Liver (tissue), 9 donors: Measurements from ENCODE around the gene ZNF710. TPM values are rescaled to one million over a fixed set of nuclear protein-coding genes. Genes with fewer than 3 reads are reported as not detected.
A peak's percentile ranks its signal among the peaks of the same experiment; 100 is the strongest.

ENCODE experiments used
- DNase-seq: peaks from one replicate; pipeline ENCODE4 v3.0.0-alpha.2; 2017; ENCODE audit warnings: low spot score
- H3K27ac ChIP-seq, 2 donors: one replicate each; pipeline ENCODE4 v1.7.0; 2013; ENCODE audit warnings: inconsistent platforms in 2 of 2, low read length in 2 of 2, control low read depth in 1 of 2, low read depth in 1 of 2, mild to moderate bottlenecking in 1 of 2
- H3K27me3 ChIP-seq, 4 donors: one replicate each; pipeline versions ENCODE4 v1.6.1 to v1.7.0; 2013; ENCODE audit warnings: low read length in 3 of 4, inconsistent platforms in 1 of 4, mild to moderate bottlenecking in 1 of 4, moderate library complexity in 1 of 4; ENCODE audit not compliant: control insufficient read depth in 4 of 4, insufficient read depth in 4 of 4
- H3K36me3 ChIP-seq, 4 donors: one replicate each; pipeline versions ENCODE4 v1.6.1 to v1.7.0; 2013; ENCODE audit warnings: low read length in 3 of 4, mild to moderate bottlenecking in 3 of 4, low read depth in 1 of 4, moderate library complexity in 1 of 4; ENCODE audit not compliant: control insufficient read depth in 4 of 4, insufficient read depth in 3 of 4
- H3K4me1 ChIP-seq, 4 donors: one replicate each; pipeline versions ENCODE4 v1.6.1 to v1.7.0; 2013; ENCODE audit warnings: low read length in 3 of 4, mild to moderate bottlenecking in 3 of 4, moderate library complexity in 1 of 4; ENCODE audit not compliant: control insufficient read depth in 4 of 4, insufficient read depth in 4 of 4
- H3K4me3 ChIP-seq, 3 donors: one replicate each; pipeline versions ENCODE4 v1.6.1 to v1.7.0; 2013; ENCODE audit warnings: low read length in 3 of 3, control low read depth in 1 of 3, low read depth in 1 of 3, mild to moderate bottlenecking in 1 of 3
- H3K9ac ChIP-seq, 2 donors: one replicate each; pipeline ENCODE4 v1.7.0; 2013; ENCODE audit warnings: low read length in 2 of 2, mild to moderate bottlenecking in 2 of 2, moderate library complexity in 2 of 2, control low read depth in 1 of 2, low read depth in 1 of 2
- H3K9me3 ChIP-seq, 4 donors: one replicate each; pipeline versions ENCODE4 v1.6.1 to v1.7.0; 2013; ENCODE audit warnings: low read length in 3 of 4; ENCODE audit not compliant: control insufficient read depth in 4 of 4
- EGR1 ChIP-seq, 2 donors: IDR thresholded peaks; 2 replicates each; pipeline ENCODE4 v1.6.1; 2016 to 2018; ENCODE audit warnings: antibody characterized with exemption in 2 of 2, low read depth in 2 of 2
- FOXA1 ChIP-seq: IDR thresholded peaks from 2 replicates; pipeline ENCODE4 v1.6.1; 2016; ENCODE audit warnings: antibody characterized with exemption
- FOXA2 ChIP-seq: IDR thresholded peaks from 2 replicates; pipeline ENCODE4 v1.6.1; 2016; ENCODE audit warnings: antibody characterized with exemption
- GABPA ChIP-seq, 2 donors: IDR thresholded peaks in 1 of 2; conservative IDR thresholded peaks in 1 of 2; 2 replicates each; pipeline ENCODE4 v1.6.1; 2016; ENCODE audit warnings: antibody characterized with exemption in 2 of 2, mild to moderate bottlenecking in 1 of 2, moderate library complexity in 1 of 2
- HNF4A ChIP-seq, 2 donors: conservative IDR thresholded peaks; 2 replicates each; pipeline ENCODE4 v1.6.1; 2016; ENCODE audit warnings: antibody characterized with exemption in 2 of 2, mild to moderate bottlenecking in 2 of 2
- HNF4G ChIP-seq: IDR thresholded peaks from 2 replicates; pipeline ENCODE4 v1.6.1; 2016; ENCODE audit warnings: antibody characterized with exemption
- JUND ChIP-seq, 2 donors: IDR thresholded peaks; 2 replicates each; pipeline ENCODE4 v1.6.1; 2016; ENCODE audit warnings: antibody characterized with exemption in 2 of 2
- MAX ChIP-seq: IDR thresholded peaks from 2 replicates; pipeline ENCODE4 v1.6.1; 2016; ENCODE audit warnings: antibody characterized with exemption
- NR2F2 ChIP-seq: IDR thresholded peaks from 2 replicates; pipeline ENCODE4 v1.6.1; 2016; ENCODE audit warnings: antibody characterized with exemption
- RAD21 ChIP-seq, 2 donors: IDR thresholded peaks; 2 replicates each; pipeline ENCODE4 v1.6.1; 2016; ENCODE audit warnings: antibody characterized with exemption in 2 of 2, mild to moderate bottlenecking in 2 of 2
- REST ChIP-seq: IDR thresholded peaks from 2 replicates; pipeline ENCODE4 v1.6.1; 2016; ENCODE audit warnings: antibody characterized with exemption, mild to moderate bottlenecking
- YY1 ChIP-seq: IDR thresholded peaks from 2 replicates; pipeline ENCODE4 v1.6.1; 2016; ENCODE audit warnings: antibody characterized with exemption, mild to moderate bottlenecking
- WGBS: extraction: QIAGEN DNeasy Blood & Tissue Kit; methylation state at CpG from one replicate; pipeline ENCODE4 v1.1.7; 2013; 5-methylcytosine and 5-hydroxymethylcytosine counted together
- polyA plus RNA-seq, 2 donors: library from polyadenylated mRNA; stranded (reverse) in 1 of 2; unstranded in 1 of 2; fragments of 200-250 nt in 1 of 2; fragments of >200 nt in 1 of 2; fragmentation: Nextera tagmentation in 1 of 2; extraction: Ambion mirVana in 1 of 2; gene quantifications; one replicate each; pipeline versions ENCODE4 v1.2.1 to v1.2.3, GENCODE V29; 2013 to 2015
- total RNA-seq, 2 donors: library from RNA; depleted of rRNA; stranded (reverse); fragments of >200 nt; gene quantifications; one replicate each; pipeline ENCODE4 v1.2.3, GENCODE V29; 2014
- TF ChIP-seq, protein P1 (sequence below): fragments of 150-350 bp; IDR thresholded peaks from 2 replicates; pipeline ENCODE4 v1.5.1; 2017; ENCODE audit warnings: improper control_type of control experiment, low read depth, low read length; ENCODE audit not compliant: missing input control
- TF ChIP-seq, protein P2 (sequence below): IDR thresholded peaks from 2 replicates; pipeline ENCODE4 v1.6.1; 2016; ENCODE audit warnings: antibody characterized with exemption
- TF ChIP-seq, protein P3 (sequence below): IDR thresholded peaks from 2 replicates; pipeline ENCODE4 v1.6.1; 2016; ENCODE audit warnings: antibody characterized with exemption
- donor health status: healthy.
- donor health status: healthy.
- donor health status: healthy.
- donor health status: healthy.
- donor health status: healthy.

Gene ZNF710
- total and polyA plus RNA-seq, 4 donors = 1.9 to 15.3 (median 5.4) TPM

DNA sequence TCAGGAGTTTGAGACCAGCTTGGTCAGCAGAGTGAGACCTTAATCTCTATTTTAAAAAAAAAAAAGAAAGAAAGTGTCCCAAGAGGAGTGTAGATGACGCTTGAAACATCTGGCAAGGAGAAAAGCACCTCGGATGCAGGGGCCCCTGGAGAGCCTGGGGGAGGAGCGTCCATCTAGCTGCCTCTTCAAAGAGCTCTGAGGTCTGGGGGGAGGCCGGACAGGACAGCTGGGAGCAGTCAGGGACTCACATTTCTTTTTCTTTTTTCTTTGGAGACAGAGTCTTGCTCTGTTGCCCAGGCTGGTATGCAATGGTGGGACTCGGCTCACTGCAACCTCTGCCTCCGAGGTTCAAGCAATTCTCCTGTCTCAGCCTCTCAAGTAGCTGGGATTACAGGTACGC lies 104.4 kb downstream of the ZNF710 start:
- TF ChIP-seq HNF4G = no peak
- TF ChIP-seq, protein P1, sequence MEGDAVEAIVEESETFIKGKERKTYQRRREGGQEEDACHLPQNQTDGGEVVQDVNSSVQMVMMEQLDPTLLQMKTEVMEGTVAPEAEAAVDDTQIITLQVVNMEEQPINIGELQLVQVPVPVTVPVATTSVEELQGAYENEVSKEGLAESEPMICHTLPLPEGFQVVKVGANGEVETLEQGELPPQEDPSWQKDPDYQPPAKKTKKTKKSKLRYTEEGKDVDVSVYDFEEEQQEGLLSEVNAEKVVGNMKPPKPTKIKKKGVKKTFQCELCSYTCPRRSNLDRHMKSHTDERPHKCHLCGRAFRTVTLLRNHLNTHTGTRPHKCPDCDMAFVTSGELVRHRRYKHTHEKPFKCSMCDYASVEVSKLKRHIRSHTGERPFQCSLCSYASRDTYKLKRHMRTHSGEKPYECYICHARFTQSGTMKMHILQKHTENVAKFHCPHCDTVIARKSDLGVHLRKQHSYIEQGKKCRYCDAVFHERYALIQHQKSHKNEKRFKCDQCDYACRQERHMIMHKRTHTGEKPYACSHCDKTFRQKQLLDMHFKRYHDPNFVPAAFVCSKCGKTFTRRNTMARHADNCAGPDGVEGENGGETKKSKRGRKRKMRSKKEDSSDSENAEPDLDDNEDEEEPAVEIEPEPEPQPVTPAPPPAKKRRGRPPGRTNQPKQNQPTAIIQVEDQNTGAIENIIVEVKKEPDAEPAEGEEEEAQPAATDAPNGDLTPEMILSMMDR = no peak
- TF ChIP-seq, protein P2, sequence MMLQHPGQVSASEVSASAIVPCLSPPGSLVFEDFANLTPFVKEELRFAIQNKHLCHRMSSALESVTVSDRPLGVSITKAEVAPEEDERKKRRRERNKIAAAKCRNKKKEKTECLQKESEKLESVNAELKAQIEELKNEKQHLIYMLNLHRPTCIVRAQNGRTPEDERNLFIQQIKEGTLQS = no peak
- no peak for TF ChIP-seq EGR1 (IDR thresholded peaks at IDR 0.05; ENCODE audit: low read depth in 2 of 2)
- TF ChIP-seq, protein P3, sequence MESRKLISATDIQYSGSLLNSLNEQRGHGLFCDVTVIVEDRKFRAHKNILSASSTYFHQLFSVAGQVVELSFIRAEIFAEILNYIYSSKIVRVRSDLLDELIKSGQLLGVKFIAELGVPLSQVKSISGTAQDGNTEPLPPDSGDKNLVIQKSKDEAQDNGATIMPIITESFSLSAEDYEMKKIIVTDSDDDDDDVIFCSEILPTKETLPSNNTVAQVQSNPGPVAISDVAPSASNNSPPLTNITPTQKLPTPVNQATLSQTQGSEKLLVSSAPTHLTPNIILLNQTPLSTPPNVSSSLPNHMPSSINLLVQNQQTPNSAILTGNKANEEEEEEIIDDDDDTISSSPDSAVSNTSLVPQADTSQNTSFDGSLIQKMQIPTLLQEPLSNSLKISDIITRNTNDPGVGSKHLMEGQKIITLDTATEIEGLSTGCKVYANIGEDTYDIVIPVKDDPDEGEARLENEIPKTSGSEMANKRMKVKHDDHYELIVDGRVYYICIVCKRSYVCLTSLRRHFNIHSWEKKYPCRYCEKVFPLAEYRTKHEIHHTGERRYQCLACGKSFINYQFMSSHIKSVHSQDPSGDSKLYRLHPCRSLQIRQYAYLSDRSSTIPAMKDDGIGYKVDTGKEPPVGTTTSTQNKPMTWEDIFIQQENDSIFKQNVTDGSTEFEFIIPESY = no peak
- no peak for TF ChIP-seq HNF4A (conservative IDR thresholded peaks at IDR 0.05)
- TF ChIP-seq YY1 = no peak
- no peak for TF ChIP-seq GABPA (IDR thresholded peaks at IDR 0.05 in 1 of 2, conservative IDR thresholded peaks at IDR 0.05 in 1 of 2)
- no peak for TF ChIP-seq MAX
- no peak for TF ChIP-seq REST
- TF ChIP-seq FOXA1 = no peak
- no peak for TF ChIP-seq FOXA2
- TF ChIP-seq JUND (IDR thresholded peaks at IDR 0.05) = no peak
- TF ChIP-seq RAD21 (IDR thresholded peaks at IDR 0.05) = no peak
- no peak for TF ChIP-seq NR2F2
- Histone ChIP-seq H3K4me3 (no peak overlapping the region), H3K9me3 (no peaks in the 10 kb centered on the region), H3K27ac (peak overlapping the region in 1 of 2 donors; percentile 98), H3K36me3 (no peaks in the 10 kb centered on the region), H3K4me1 (peaks cover under 1 to 28% (median 11%) of the 10 kb centered on the region in 4 donors), H3K9ac (no peak overlapping the region), H3K27me3 (no peaks in the 10 kb centered on the region)
- 92% methylated on average over 7 of the region's 7 CpGs for WGBS
- DNase-seq = no peak

DNA sequence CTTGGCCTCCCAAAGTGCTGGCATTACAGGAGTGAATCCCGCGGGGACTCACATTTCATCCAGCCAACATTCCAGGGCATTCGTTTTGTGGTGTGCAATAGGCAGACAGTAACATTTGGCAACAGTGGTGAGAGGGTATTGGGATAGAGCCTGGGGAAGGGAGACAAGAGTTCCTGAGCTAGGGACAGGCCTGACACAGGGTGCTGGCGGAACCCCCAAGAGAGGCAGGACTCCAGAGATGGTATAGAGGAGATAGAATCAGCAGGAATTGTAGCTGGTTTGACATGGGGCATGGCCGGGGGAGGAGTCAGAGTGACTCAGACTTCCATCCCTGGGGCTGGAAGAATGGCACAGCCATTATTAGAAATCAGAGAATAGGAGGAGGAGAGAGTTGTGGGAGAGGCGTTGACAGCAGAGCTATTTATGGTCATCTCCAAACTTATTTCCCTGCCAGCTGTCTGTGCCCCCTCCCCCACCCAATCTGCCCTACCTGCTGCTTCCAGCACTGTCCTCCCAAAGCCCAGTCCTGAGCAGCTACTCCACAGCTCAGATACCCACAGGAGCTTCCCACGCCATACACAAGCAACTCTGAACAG lies 105.5 kb downstream of the ZNF710 start:
- no peak for DNase-seq
- WGBS = 68% methylated on average over 7 of the region's 7 CpGs
- H3K9me3 ChIP-seq = no peaks in the 10 kb centered on the region
- H3K4me3 ChIP-seq = no peak overlapping the region
- no peaks in the 10 kb centered on the region for H3K36me3 ChIP-seq
- no peak overlapping the region for H3K9ac ChIP-seq
- peaks cover 0 to 19% (median 8%) of the 10 kb centered on the region in 4 donors for H3K4me1 ChIP-seq
- peak overlapping the region in 1 of 2 donors; percentile 19 for H3K27ac ChIP-seq
- H3K27me3 ChIP-seq = no peaks in the 10 kb centered on the region
- TF ChIP-seq YY1 = peak; percentile 60
- TF ChIP-seq, protein P3 = no peak
- TF ChIP-seq RAD21 (IDR thresholded peaks at IDR 0.05) = no peak
- no peak for TF ChIP-seq JUND (IDR thresholded peaks at IDR 0.05)
- no peak for TF ChIP-seq GABPA (IDR thresholded peaks at IDR 0.05 in 1 of 2, conservative IDR thresholded peaks at IDR 0.05 in 1 of 2)
- no peak for TF ChIP-seq REST
- no peak for TF ChIP-seq MAX
